Stimulated activated CD8-positive, alpha-beta memory T cell treated with anti-CD3 and anti-CD28 coated beads, Interleukin-7, amount 100 ng/mL, for 48 hours (primary cell): Measurements from ENCODE around the gene OOSP3.
A peak's percentile ranks its signal among the peaks of the same experiment; 100 is the strongest.
"Not testable (repeated sequence)": the region's sequence is repeated elsewhere in the genome, so short reads cannot be mapped to it uniquely, and the experiment has no call there.

ENCODE experiments used
- DNase-seq, 2 donors: peaks; one replicate each; pipeline ENCODE4 v3.0.0-alpha.2; 2020; ENCODE audit warnings: low read depth in 1 of 2; ENCODE audit errors: extremely low read depth in 1 of 2

The OOSP3 gene

GRCh38 chr11:59875856-59876519, 2.6 kb upstream of the OOSP3 start:
- DNase-seq, result no peak

GRCh38 chr11:59877325-59877724, 1.3 kb upstream of the OOSP3 start:
- no peak for DNase-seq

- no peak for DNase-seq
These were observed 798 bp upstream of the OOSP3 start for GRCh38 chr11:59877784-59878183.

- DNase-seq, result no peak
These were observed 985 bp downstream of the OOSP3 start for GRCh38 chr11:59879567-59879966.

GRCh38 chr11:59883597-59883996, 5.0 kb downstream of the OOSP3 start:
- no peak for DNase-seq

GRCh38 chr11:59887156-59887555, 8.6 kb downstream of the OOSP3 start:
- not testable (repeated sequence) for DNase-seq

GRCh38 chr11:59891781-59892181, 13.2 kb downstream of the OOSP3 start:
- DNase-seq, result no peak

- DNase-seq, result no peak
These were observed 16.0 kb downstream of the OOSP3 start for GRCh38 chr11:59894616-59895015.

- no peak for DNase-seq
These were observed 19.5 kb downstream of the OOSP3 start for GRCh38 chr11:59898046-59898445.

GRCh38 chr11:59898650-59899049, 20.1 kb downstream of the OOSP3 start:
- no peak for DNase-seq

- no peak for DNase-seq
These were observed 20.9 kb downstream of the OOSP3 start for GRCh38 chr11:59899532-59899931.

- DNase-seq, result no peak
These were observed 22.0 kb downstream of the OOSP3 start for GRCh38 chr11:59900366-59901126.

- DNase-seq, result no peak
These were observed 22.7 kb downstream of the OOSP3 start for GRCh38 chr11:59901306-59901705.

- not testable (repeated sequence) for DNase-seq
These were observed 25.0 kb downstream of the OOSP3 start for GRCh38 chr11:59903569-59903968.

GRCh38 chr11:59918480-59918879, 39.9 kb downstream of the OOSP3 start:
- no peak for DNase-seq

GRCh38 chr11:59918987-59919589, 40.5 kb downstream of the OOSP3 start:
- peak in 1 of 2 donors; percentile 4 for DNase-seq

- no peak for DNase-seq
These were observed 45.2 kb downstream of the OOSP3 start for GRCh38 chr11:59923813-59924212.

- DNase-seq, result no peak
These were observed 53.1 kb downstream of the OOSP3 start for GRCh38 chr11:59931688-59932087.

- no peak for DNase-seq
These were observed 59.5 kb downstream of the OOSP3 start, which contains the start of gene OOSP1 for GRCh38 chr11:59938132-59938531. OOSP1 (plus strand) TSS chr11:59938432; CDS start chr11:59938455, 23 bp downstream.

GRCh38 chr11:59938718-59939117, 60.1 kb downstream of the OOSP3 start:
- DNase-seq, result no peak

GRCh38 chr11:59939482-59939881, 60.9 kb downstream of the OOSP3 start:
- DNase-seq, result no peak

- DNase-seq, result no peak
These were observed 62.5 kb downstream of the OOSP3 start for GRCh38 chr11:59941091-59941490.
